ENCODE results near the gene TNK1. TPM values are rescaled to one million over a fixed set of nuclear protein-coding genes. Genes with fewer than 3 reads are reported as not detected.
A peak's percentile ranks its signal among the peaks of the same experiment; 100 is the strongest.

TNK1 gene
- total and polyA plus RNA-seq, 2 donors (not counting 3 experiments of a cell fraction or from before 2014, with no cell fraction given): 0.22 to 0.58 TPM

- intact Hi-C loops (cut with micrococcal nuclease): loop anchor here (1.0 to 2.0 kb wide), 5 partner anchors 11 to 282 kb away; partner anchors contain the start of genes PLSCR3, POLR2A, SENP3 and TMEM102
- BruUV-seq (replicated peaks): TSS peak; percentile 74
- CTCF ChIA-PET: interaction anchor here (0.6 to 2.9 kb wide), 11 partner anchors 11 to 282 kb away, joined by 3 to 40 read pairs (median 3); partner anchors contain the start of genes PLSCR3, TMEM102, TMEM95 and TP53
Measured at GRCh38 chr17:7404737-7405349, 24.0 kb downstream of the TNK1 start.

GRCh38 chr17:7405350-7406234, 24.7 kb downstream of the TNK1 start:
- FAIRE-seq (no peak), DNase-seq (ENCODE audit: low read depth, low spot score) (no peak)
- Histone ChIP-seq H3K4me2 (ENCODE audit: insufficient read depth, low read length) (peak overlapping the region; percentile 39), H3K27me3 (ENCODE audit: control insufficient read depth in 2 of 2, insufficient read depth in 2 of 2, low read length in 2 of 2) (no peaks in the 10 kb centered on the region), H2AFZ (ENCODE audit: low read depth, low read length) (peak overlapping the region; percentile 78), H3K4me1 (ENCODE audit: control insufficient read depth, extremely low read depth, insufficient read depth, low read length) (peaks cover 12% of the 10 kb centered on the region), H3K27ac (ENCODE audit: insufficient read depth, low read depth, low read length) (no peak overlapping the region), H3K79me2 (ENCODE audit: control insufficient read depth, insufficient read depth, low read length) (peaks cover 4% of the 10 kb centered on the region), H4K20me1 (replicated peaks; ENCODE audit: control insufficient read depth, extremely low read depth, insufficient read depth, low read length) (no peaks in the 10 kb centered on the region), H3K4me3 (replicated peaks in 1 of 3; ENCODE audit: insufficient read depth in 1 of 3, low read depth in 1 of 3, low read length in 3 of 3) (peak overlapping the region; percentile 38 to 59 (median 52)), H3K9ac (replicated peaks; ENCODE audit: extremely low read depth, insufficient read depth, low read length) (peak overlapping the region; percentile 41), H3K9me3 (replicated peaks; ENCODE audit: control insufficient read depth, insufficient read depth, low read length) (no peaks in the 10 kb centered on the region), H3K36me3 (ENCODE audit: control insufficient read depth in 2 of 2, extremely low read depth in 1 of 2, insufficient read depth in 2 of 2, low read length in 2 of 2) (peaks cover 0 to 15% of the 10 kb centered on the region in 2 experiments), H3K9me1 (replicated peaks; ENCODE audit: control insufficient read depth, extremely low read depth, insufficient read depth, low read length) (no peaks in the 10 kb centered on the region)
- no TSS peak for BruUV-seq (replicated peaks)
- ChIA-PET POLR2A (no interaction called here), CTCF (interaction anchor here (1.0 to 1.2 kb wide), 3 partner anchors 11 to 155 kb away, joined by 3 read pairs; partner anchors contain the start of genes PLSCR3 and SENP3)
- intact Hi-C loops (cut with micrococcal nuclease): loop anchor here (2.0 kb wide), 2 partner anchors 155 to 281 kb away; partner anchors contain the start of genes SENP3 and TP53
- TF ChIP-seq JUN (IDR thresholded peaks at IDR 0.05; ENCODE audit: borderline replicate concordance, insufficient read depth, insufficient read length, low read depth): no peak
- no peak for TF ChIP-seq CTCF (IDR thresholded peaks at IDR 0.05; ENCODE audit: extremely low read depth in 1 of 2, insufficient read depth in 1 of 2, low read depth in 1 of 2, low read length in 2 of 2)
- no peak for TF ChIP-seq POLR2AphosphoS5 (IDR thresholded peaks at IDR 0.05; ENCODE audit: insufficient read depth, low read depth, low read length)
- no peak for TF ChIP-seq MYC (IDR thresholded peaks at IDR 0.05; ENCODE audit: low read depth, low read length)
- TF ChIP-seq GATA2 (IDR thresholded peaks at IDR 0.05; ENCODE audit: insufficient read depth, insufficient read length, low read depth, low read length): no peak
- TF ChIP-seq MAX (IDR thresholded peaks at IDR 0.05; ENCODE audit: insufficient read depth, insufficient read length): no peak
- TF ChIP-seq EZH2 (IDR thresholded peaks at IDR 0.05; ENCODE audit: borderline replicate concordance, low read depth, low read length, severe bottlenecking): no peak
- TF ChIP-seq FOS (IDR thresholded peaks at IDR 0.05; ENCODE audit: borderline replicate concordance, insufficient read depth, low read length): no peak
- no peak for TF ChIP-seq POLR2A (IDR thresholded peaks at IDR 0.05; ENCODE audit: low read depth, low read length)
- dilution Hi-C loops (cut with MboI; ENCODE audit: extremely low pct_ligation_motif_present, low sequenced_read_pairs): no loop called here

More at GRCh38 chr17:7404737-7405349, 24.0 kb downstream of the TNK1 start:
- Histone ChIP-seq H3K27me3 (ENCODE audit: control insufficient read depth in 2 of 2, insufficient read depth in 2 of 2, low read length in 2 of 2) (no peaks in the 10 kb centered on the region), H3K36me3 (ENCODE audit: control insufficient read depth in 2 of 2, extremely low read depth in 1 of 2, insufficient read depth in 2 of 2, low read length in 2 of 2) (peaks cover 0 to 11% of the 10 kb centered on the region in 2 experiments), H3K27ac (ENCODE audit: insufficient read depth, low read depth, low read length) (no peak overlapping the region), H3K4me2 (ENCODE audit: insufficient read depth, low read length) (peak overlapping the region; percentile 39), H3K9me1 (replicated peaks; ENCODE audit: control insufficient read depth, extremely low read depth, insufficient read depth, low read length) (no peaks in the 10 kb centered on the region), H3K79me2 (ENCODE audit: control insufficient read depth, insufficient read depth, low read length) (peaks cover 4% of the 10 kb centered on the region), H3K9me3 (replicated peaks; ENCODE audit: control insufficient read depth, insufficient read depth, low read length) (no peaks in the 10 kb centered on the region), H3K4me1 (ENCODE audit: control insufficient read depth, extremely low read depth, insufficient read depth, low read length) (peaks cover 12% of the 10 kb centered on the region), H3K9ac (replicated peaks; ENCODE audit: extremely low read depth, insufficient read depth, low read length) (peak overlapping the region; percentile 41), H4K20me1 (replicated peaks; ENCODE audit: control insufficient read depth, extremely low read depth, insufficient read depth, low read length) (no peaks in the 10 kb centered on the region), H2AFZ (ENCODE audit: low read depth, low read length) (peak overlapping the region; percentile 78), H3K4me3 (replicated peaks in 1 of 3; ENCODE audit: insufficient read depth in 1 of 3, low read depth in 1 of 3, low read length in 3 of 3) (peak overlapping the region; percentile 38 to 59 (median 52))
- peak; percentile 41 for DNase-seq (ENCODE audit: low read depth, low spot score)
- POLR2A ChIA-PET: interaction anchor here (0.7 to 1.4 kb wide), 9 partner anchors 10 to 228 kb away, joined by 3 to 14 read pairs (median 5); partner anchors contain the start of genes MPDU1, PLSCR3, POLR2A and TMEM102
- TF ChIP-seq POLR2A (IDR thresholded peaks at IDR 0.05; ENCODE audit: low read depth, low read length) (no peak), FOS (IDR thresholded peaks at IDR 0.05; ENCODE audit: borderline replicate concordance, insufficient read depth, low read length) (no peak), EZH2 (IDR thresholded peaks at IDR 0.05; ENCODE audit: borderline replicate concordance, low read depth, low read length, severe bottlenecking) (no peak)
- peak; percentile 4 for FAIRE-seq
- dilution Hi-C loops (cut with MboI; ENCODE audit: extremely low pct_ligation_motif_present, low sequenced_read_pairs): no loop called here
